ENCODE data around the gene GAB2.

GAB2 gene

GRCh38 chr11:78221396-78222315 lies 196.0 kb downstream of the GAB2 start:
- ATAC-seq: no peak
- TF ChIP-seq ZC3H10 (CRISPR knock-in tag; IDR thresholded peaks at IDR 0.05) (no peak), OSR1 (CRISPR knock-in tag; IDR thresholded peaks at IDR 0.05) (no peak), BACH2 (CRISPR knock-in tag; IDR thresholded peaks at IDR 0.05; ENCODE audit: borderline replicate concordance) (no peak), PATZ1 (CRISPR knock-in tag; IDR thresholded peaks at IDR 0.05; ENCODE audit: borderline replicate concordance) (no peak), ZNF565 (CRISPR knock-in tag; conservative IDR thresholded peaks at IDR 0.05; ENCODE audit: low read depth) (no peak), SNAI2 (CRISPR knock-in tag; IDR thresholded peaks at IDR 0.05) (no peak)
- TF ChIP-seq, protein P1, sequence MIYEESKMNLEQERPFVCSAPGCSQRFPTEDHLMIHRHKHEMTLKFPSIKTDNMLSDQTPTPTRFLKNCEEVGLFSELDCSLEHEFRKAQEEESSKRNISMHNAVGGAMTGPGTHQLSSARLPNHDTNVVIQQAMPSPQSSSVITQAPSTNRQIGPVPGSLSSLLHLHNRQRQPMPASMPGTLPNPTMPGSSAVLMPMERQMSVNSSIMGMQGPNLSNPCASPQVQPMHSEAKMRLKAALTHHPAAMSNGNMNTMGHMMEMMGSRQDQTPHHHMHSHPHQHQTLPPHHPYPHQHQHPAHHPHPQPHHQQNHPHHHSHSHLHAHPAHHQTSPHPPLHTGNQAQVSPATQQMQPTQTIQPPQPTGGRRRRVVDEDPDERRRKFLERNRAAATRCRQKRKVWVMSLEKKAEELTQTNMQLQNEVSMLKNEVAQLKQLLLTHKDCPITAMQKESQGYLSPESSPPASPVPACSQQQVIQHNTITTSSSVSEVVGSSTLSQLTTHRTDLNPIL (CRISPR knock-in tag; IDR thresholded peaks at IDR 0.05; ENCODE audit: low read depth): no peak

- TF ChIP-seq GLIS3 (CRISPR knock-in tag; IDR thresholded peaks at IDR 0.05) (no peak), ZNF565 (CRISPR knock-in tag; conservative IDR thresholded peaks at IDR 0.05; ENCODE audit: low read depth) (no peak), PPARA (CRISPR knock-in tag; IDR thresholded peaks at IDR 0.05; ENCODE audit: borderline replicate concordance) (no peak), TCF4 (CRISPR knock-in tag; IDR thresholded peaks at IDR 0.05; ENCODE audit: borderline replicate concordance) (no peak), ESRRG (CRISPR knock-in tag; IDR thresholded peaks at IDR 0.05) (no peak), CSDC2 (CRISPR knock-in tag; IDR thresholded peaks at IDR 0.05) (no peak), RARB (CRISPR knock-in tag; IDR thresholded peaks at IDR 0.05) (no peak), PATZ1 (CRISPR knock-in tag; IDR thresholded peaks at IDR 0.05; ENCODE audit: borderline replicate concordance) (no peak), ZFP30 (CRISPR knock-in tag; IDR thresholded peaks at IDR 0.05) (no peak), ZC3H10 (CRISPR knock-in tag; IDR thresholded peaks at IDR 0.05) (no peak), TOX (CRISPR knock-in tag; IDR thresholded peaks at IDR 0.05; ENCODE audit: borderline replicate concordance) (no peak)
- TF ChIP-seq, protein P2, sequence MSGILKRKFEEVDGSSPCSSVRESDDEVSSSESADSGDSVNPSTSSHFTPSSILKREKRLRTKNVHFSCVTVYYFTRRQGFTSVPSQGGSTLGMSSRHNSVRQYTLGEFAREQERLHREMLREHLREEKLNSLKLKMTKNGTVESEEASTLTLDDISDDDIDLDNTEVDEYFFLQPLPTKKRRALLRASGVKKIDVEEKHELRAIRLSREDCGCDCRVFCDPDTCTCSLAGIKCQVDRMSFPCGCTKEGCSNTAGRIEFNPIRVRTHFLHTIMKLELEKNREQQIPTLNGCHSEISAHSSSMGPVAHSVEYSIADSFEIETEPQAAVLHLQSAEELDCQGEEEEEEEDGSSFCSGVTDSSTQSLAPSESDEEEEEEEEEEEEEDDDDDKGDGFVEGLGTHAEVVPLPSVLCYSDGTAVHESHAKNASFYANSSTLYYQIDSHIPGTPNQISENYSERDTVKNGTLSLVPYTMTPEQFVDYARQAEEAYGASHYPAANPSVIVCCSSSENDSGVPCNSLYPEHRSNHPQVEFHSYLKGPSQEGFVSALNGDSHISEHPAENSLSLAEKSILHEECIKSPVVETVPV (CRISPR knock-in tag; IDR thresholded peaks at IDR 0.05): no peak
- TF ChIP-seq, protein P1 (CRISPR knock-in tag; IDR thresholded peaks at IDR 0.05; ENCODE audit: low read depth): no peak
- no peak for ATAC-seq
These were observed 197.1 kb downstream of the GAB2 start for GRCh38 chr11:78220218-78221157.

- ATAC-seq: no peak
- no peak for TF ChIP-seq ZNF565 (CRISPR knock-in tag; conservative IDR thresholded peaks at IDR 0.05; ENCODE audit: low read depth)
- no peak for TF ChIP-seq ZFP30 (CRISPR knock-in tag; IDR thresholded peaks at IDR 0.05)
- TF ChIP-seq GLIS3 (CRISPR knock-in tag; IDR thresholded peaks at IDR 0.05): no peak
- no peak for TF ChIP-seq OSR1 (CRISPR knock-in tag; IDR thresholded peaks at IDR 0.05)
- TF ChIP-seq ZNF70 (CRISPR knock-in tag; IDR thresholded peaks at IDR 0.05): no peak
- TF ChIP-seq BACH2 (CRISPR knock-in tag; IDR thresholded peaks at IDR 0.05; ENCODE audit: borderline replicate concordance): no peak
- TF ChIP-seq, protein P1 (CRISPR knock-in tag; IDR thresholded peaks at IDR 0.05; ENCODE audit: low read depth): no peak
- TF ChIP-seq, protein P3, sequence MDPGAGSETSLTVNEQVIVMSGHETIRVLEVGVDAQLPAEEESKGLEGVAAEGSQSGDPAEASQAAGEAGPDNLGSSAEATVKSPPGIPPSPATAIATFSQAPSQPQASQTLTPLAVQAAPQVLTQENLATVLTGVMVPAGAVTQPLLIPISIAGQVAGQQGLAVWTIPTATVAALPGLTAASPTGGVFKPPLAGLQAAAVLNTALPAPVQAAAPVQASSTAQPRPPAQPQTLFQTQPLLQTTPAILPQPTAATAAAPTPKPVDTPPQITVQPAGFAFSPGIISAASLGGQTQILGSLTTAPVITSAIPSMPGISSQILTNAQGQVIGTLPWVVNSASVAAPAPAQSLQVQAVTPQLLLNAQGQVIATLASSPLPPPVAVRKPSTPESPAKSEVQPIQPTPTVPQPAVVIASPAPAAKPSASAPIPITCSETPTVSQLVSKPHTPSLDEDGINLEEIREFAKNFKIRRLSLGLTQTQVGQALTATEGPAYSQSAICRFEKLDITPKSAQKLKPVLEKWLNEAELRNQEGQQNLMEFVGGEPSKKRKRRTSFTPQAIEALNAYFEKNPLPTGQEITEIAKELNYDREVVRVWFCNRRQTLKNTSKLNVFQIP (CRISPR knock-in tag; IDR thresholded peaks at IDR 0.05; ENCODE audit: borderline replicate concordance, low read depth): no peak
These were observed 198.0 kb downstream of the GAB2 start for GRCh38 chr11:78219493-78220217.

Data from SK-N-SH treated with all-trans-retinoic acid at 6 μM for 48 hours (cell line).